Measurements from ENCODE around the gene STYXL2.

The STYXL2 gene

DNA sequence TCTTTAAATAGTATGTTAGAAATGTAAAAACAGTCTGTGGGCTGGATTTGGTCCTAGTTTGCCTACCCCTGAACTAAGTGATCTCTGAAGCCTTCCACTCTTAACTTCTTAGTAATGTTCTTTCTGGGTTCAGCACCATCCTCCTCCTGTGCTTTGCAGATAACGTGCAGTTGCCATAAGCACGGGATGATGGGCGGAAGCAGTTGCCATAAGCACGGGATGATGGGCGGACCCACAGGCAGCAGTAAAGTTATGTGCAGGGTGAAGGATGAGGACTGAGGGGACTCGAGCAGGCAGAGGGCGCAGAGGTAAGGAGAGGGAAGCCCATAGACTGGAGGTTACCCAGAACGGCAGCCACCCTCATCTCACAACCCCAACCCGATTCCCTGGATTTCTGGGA lies 29.3 kb upstream of the STYXL2 start:
- Histone ChIP-seq H3K4me1 (ENCODE audit: control insufficient read depth, insufficient read depth, low read length) (no peaks in the 10 kb centered on the region), H3K9ac (ENCODE audit: low read length) (no peak overlapping the region), H3K36me3 (ENCODE audit: control insufficient read depth, insufficient read depth, low read length) (no peaks in the 10 kb centered on the region), H3K27me3 (ENCODE audit: control insufficient read depth, insufficient read depth, low read length) (no peaks in the 10 kb centered on the region), H3K27ac (ENCODE audit: low read depth, low read length) (no peak overlapping the region), H3K4me3 (ENCODE audit: low read length) (no peak overlapping the region)

DNA sequence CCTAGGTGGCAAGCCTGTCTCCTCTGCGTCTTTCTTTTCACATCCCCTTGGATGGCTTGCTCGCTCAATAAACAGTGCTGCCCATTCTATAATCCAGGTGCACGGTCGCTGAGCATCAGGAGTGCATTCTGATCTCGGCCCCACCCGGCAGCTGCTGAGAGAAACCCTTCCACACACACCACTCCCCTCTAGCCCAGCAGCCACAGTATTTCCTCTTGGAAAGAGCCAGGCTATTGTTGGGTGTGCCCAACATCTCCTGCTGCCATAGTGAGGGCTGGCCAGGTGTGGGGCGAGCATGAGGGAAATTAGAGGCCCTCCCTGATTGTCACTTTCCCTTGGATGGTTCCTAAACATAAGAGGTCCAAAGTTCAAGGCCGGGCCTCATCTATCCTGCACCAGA lies 28.4 kb upstream of the STYXL2 start:
- Histone ChIP-seq H3K27ac (ENCODE audit: low read depth, low read length) (no peak overlapping the region), H3K27me3 (ENCODE audit: control insufficient read depth, insufficient read depth, low read length) (no peaks in the 10 kb centered on the region), H3K36me3 (ENCODE audit: control insufficient read depth, insufficient read depth, low read length) (no peaks in the 10 kb centered on the region), H3K4me1 (ENCODE audit: control insufficient read depth, insufficient read depth, low read length) (no peaks in the 10 kb centered on the region), H3K9ac (ENCODE audit: low read length) (no peak overlapping the region), H3K4me3 (ENCODE audit: low read length) (no peak overlapping the region)

DNA sequence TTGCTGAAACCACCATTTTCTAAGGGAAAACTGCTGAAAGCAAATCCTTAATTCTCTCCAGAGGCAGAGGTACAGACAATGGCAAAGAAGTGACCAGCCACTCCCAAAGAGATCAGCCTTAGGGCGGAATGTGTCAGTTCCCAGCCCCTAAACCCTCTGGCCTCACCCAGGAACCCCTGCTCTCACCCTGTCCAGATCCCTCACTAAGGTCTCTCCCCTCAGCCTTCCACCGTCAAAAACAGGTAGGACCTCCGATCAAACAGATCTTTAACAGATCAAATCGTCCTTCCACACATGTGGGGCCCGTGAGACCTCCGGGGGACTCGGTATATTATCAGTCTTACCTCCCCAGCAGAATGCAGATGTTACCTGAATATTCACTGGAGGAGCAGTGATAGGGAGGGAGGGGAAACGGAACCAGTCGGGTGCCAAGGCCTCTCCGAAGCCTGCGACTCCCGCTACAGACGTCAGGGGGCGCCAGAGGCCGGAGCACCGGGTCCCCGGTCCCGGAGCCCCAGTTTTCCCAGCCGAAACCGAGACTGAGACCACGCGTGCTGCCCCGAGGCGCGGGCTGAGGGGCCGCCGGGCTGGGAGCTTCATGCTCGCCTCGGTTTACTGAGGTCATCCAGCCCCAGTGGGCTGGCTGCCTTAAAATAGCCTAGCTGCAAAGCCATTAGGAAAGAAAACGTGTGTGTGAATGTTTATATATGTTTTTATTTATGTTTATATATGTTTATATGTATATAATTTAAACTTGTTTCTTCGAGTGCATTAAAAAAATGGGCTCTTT lies 27.3 kb upstream of the STYXL2 start:
- Histone ChIP-seq H3K27me3 (ENCODE audit: control insufficient read depth, insufficient read depth, low read length) (no peaks in the 10 kb centered on the region), H3K4me1 (ENCODE audit: control insufficient read depth, insufficient read depth, low read length) (no peaks in the 10 kb centered on the region), H3K9ac (ENCODE audit: low read length) (no peak overlapping the region), H3K36me3 (ENCODE audit: control insufficient read depth, insufficient read depth, low read length) (no peaks in the 10 kb centered on the region), H3K4me3 (ENCODE audit: low read length) (peak overlapping the region; percentile 49), H3K27ac (ENCODE audit: low read depth, low read length) (no peak overlapping the region)

GRCh38 chr1:167067904-167068303 lies 26.0 kb upstream of the STYXL2 start:
- Histone ChIP-seq H3K27ac (ENCODE audit: low read depth, low read length) (no peak overlapping the region), H3K4me3 (ENCODE audit: low read length) (no peak overlapping the region), H3K4me1 (ENCODE audit: control insufficient read depth, insufficient read depth, low read length) (no peaks in the 10 kb centered on the region), H3K36me3 (ENCODE audit: control insufficient read depth, insufficient read depth, low read length) (no peaks in the 10 kb centered on the region), H3K27me3 (ENCODE audit: control insufficient read depth, insufficient read depth, low read length) (no peaks in the 10 kb centered on the region), H3K9ac (ENCODE audit: low read length) (no peak overlapping the region)

GRCh38 chr1:167068761-167069160 lies 25.1 kb upstream of the STYXL2 start:
- Histone ChIP-seq H3K4me1 (ENCODE audit: control insufficient read depth, insufficient read depth, low read length) (no peaks in the 10 kb centered on the region), H3K4me3 (ENCODE audit: low read length) (no peak overlapping the region), H3K27me3 (ENCODE audit: control insufficient read depth, insufficient read depth, low read length) (no peaks in the 10 kb centered on the region), H3K27ac (ENCODE audit: low read depth, low read length) (no peak overlapping the region), H3K36me3 (ENCODE audit: control insufficient read depth, insufficient read depth, low read length) (no peaks in the 10 kb centered on the region), H3K9ac (ENCODE audit: low read length) (no peak overlapping the region)

- Histone ChIP-seq H3K9ac (ENCODE audit: low read length) (no peak overlapping the region), H3K4me1 (ENCODE audit: control insufficient read depth, insufficient read depth, low read length) (no peaks in the 10 kb centered on the region), H3K36me3 (ENCODE audit: control insufficient read depth, insufficient read depth, low read length) (no peaks in the 10 kb centered on the region), H3K27me3 (ENCODE audit: control insufficient read depth, insufficient read depth, low read length) (no peaks in the 10 kb centered on the region), H3K27ac (ENCODE audit: low read depth, low read length) (no peak overlapping the region), H3K4me3 (ENCODE audit: low read length) (no peak overlapping the region)
Measured at GRCh38 chr1:167071286-167071685, 22.6 kb upstream of the STYXL2 start.

DNA sequence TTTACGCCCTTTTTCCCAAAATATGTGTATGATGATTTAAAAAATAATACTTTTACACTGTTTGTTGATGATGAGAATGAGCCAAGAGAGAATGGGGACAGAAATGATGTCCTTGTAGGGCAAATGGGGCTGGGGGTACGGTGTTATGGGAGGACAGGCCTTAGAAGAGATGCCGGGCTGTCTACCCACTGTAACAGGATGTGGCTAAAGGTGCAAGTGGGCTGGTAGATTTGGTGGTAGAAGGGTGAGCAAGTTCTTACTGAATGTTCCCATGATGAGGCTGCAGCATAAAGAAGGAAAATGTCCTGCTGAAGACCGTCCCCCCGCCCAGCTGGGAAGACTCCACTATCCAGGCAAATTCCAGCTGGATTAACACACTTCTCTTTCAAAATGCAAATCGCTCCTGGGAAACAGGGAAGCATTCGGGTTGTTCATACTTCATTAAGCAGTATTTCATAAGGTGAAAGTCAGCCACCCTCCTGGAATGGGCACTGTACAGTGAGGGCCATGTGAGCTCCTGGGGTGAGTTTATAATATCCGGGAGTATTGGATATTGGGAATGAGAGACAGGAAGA lies 17.7 kb upstream of the STYXL2 start:
- H3K27ac ChIP-seq (ENCODE audit: low read depth, low read length) = no peak overlapping the region
- no peak overlapping the region for H3K4me3 ChIP-seq (ENCODE audit: low read length)
- no peaks in the 10 kb centered on the region for H3K4me1 ChIP-seq (ENCODE audit: control insufficient read depth, insufficient read depth, low read length)
- H3K9ac ChIP-seq (ENCODE audit: low read length) = no peak overlapping the region
- peaks cover 3% of the 10 kb centered on the region for H3K27me3 ChIP-seq (ENCODE audit: control insufficient read depth, insufficient read depth, low read length)
- no peaks in the 10 kb centered on the region for H3K36me3 ChIP-seq (ENCODE audit: control insufficient read depth, insufficient read depth, low read length)

GRCh38 chr1:167077128-167077867 lies 16.6 kb upstream of the STYXL2 start:
- Histone ChIP-seq H3K9ac (ENCODE audit: low read length) (no peak overlapping the region), H3K27ac (ENCODE audit: low read depth, low read length) (no peak overlapping the region), H3K4me3 (ENCODE audit: low read length) (no peak overlapping the region)

GRCh38 chr1:167077868-167078210 lies 16.0 kb upstream of the STYXL2 start:
- Histone ChIP-seq H3K9ac (ENCODE audit: low read length) (no peak overlapping the region), H3K4me3 (ENCODE audit: low read length) (no peak overlapping the region), H3K4me1 (ENCODE audit: control insufficient read depth, insufficient read depth, low read length) (no peaks in the 10 kb centered on the region), H3K27me3 (ENCODE audit: control insufficient read depth, insufficient read depth, low read length) (peaks cover 3% of the 10 kb centered on the region), H3K36me3 (ENCODE audit: control insufficient read depth, insufficient read depth, low read length) (no peaks in the 10 kb centered on the region), H3K27ac (ENCODE audit: low read depth, low read length) (no peak overlapping the region)

More at GRCh38 chr1:167077128-167077867, 16.6 kb upstream of the STYXL2 start:
- Histone ChIP-seq H3K4me1 (ENCODE audit: control insufficient read depth, insufficient read depth, low read length) (no peaks in the 10 kb centered on the region), H3K27me3 (ENCODE audit: control insufficient read depth, insufficient read depth, low read length) (peaks cover 3% of the 10 kb centered on the region), H3K36me3 (ENCODE audit: control insufficient read depth, insufficient read depth, low read length) (no peaks in the 10 kb centered on the region)

DNA sequence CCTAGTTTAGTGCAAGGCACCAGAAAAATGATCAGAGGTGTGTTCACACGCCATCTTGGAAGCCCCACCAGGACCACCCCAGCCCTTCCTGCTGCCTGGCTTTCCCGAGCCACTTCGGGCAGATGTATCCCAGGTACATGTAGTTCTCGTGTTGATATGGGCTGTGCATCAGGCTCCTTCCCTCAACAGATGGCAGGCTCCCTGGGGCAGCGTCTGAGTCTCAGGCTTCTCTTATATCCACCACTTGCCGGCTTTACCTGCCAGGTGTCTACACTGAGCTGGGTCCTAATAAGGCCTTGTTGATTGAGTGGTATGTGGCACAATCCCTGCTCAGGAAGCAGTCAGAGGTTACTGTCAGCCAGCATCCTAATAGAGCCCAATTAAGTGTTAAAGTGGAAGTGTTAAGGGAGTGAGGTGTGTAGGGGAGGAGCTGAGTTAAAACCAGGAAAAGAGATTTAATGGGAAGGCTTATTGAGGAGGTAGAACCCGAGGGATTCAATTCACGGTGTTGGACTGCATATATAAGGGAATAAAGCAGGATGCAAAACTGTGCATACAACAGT lies 12.2 kb upstream of the STYXL2 start:
- Histone ChIP-seq H3K27ac (ENCODE audit: low read depth, low read length) (no peak overlapping the region), H3K4me3 (ENCODE audit: low read length) (no peak overlapping the region), H3K9ac (ENCODE audit: low read length) (no peak overlapping the region), H3K27me3 (ENCODE audit: control insufficient read depth, insufficient read depth, low read length) (peaks cover 3% of the 10 kb centered on the region), H3K36me3 (ENCODE audit: control insufficient read depth, insufficient read depth, low read length) (no peaks in the 10 kb centered on the region), H3K4me1 (ENCODE audit: control insufficient read depth, insufficient read depth, low read length) (no peaks in the 10 kb centered on the region)

DNA sequence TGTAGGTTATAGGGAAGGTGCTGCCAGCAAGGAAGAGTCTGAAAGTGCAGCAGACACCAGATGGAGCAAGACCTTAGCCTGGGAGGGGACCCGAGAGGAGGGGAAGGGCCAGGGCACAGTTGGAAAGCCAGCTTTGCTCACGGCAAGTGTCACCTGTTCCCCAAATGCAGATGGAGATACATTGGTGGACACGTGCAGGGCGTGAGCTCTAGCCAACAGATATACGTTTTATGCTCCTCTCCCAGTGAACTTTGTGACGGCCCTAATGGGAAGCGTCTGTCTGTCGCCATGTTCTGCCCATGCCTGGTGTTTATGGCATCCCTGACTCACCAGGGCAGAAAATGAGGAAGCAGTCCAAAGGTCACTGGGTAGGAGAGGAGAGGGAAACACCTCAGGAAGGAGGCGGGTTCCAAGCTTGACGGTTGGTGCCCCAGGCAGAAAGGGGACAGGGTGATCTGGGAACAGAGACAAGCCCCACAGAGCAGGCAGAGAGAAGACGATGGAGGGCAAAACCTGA lies 11.3 kb upstream of the STYXL2 start:
- no peak overlapping the region for H3K27ac ChIP-seq (ENCODE audit: low read depth, low read length)
- H3K36me3 ChIP-seq (ENCODE audit: control insufficient read depth, insufficient read depth, low read length) = no peaks in the 10 kb centered on the region
- no peak overlapping the region for H3K9ac ChIP-seq (ENCODE audit: low read length)
- no peaks in the 10 kb centered on the region for H3K4me1 ChIP-seq (ENCODE audit: control insufficient read depth, insufficient read depth, low read length)
- peaks cover 3% of the 10 kb centered on the region for H3K27me3 ChIP-seq (ENCODE audit: control insufficient read depth, insufficient read depth, low read length)
- no peak overlapping the region for H3K4me3 ChIP-seq (ENCODE audit: low read length)

GRCh38 chr1:167083066-167083665 lies 10.7 kb upstream of the STYXL2 start:
- Histone ChIP-seq H3K9ac (ENCODE audit: low read length) (no peak overlapping the region), H3K4me3 (ENCODE audit: low read length) (no peak overlapping the region), H3K27me3 (ENCODE audit: control insufficient read depth, insufficient read depth, low read length) (peaks cover 3% of the 10 kb centered on the region), H3K36me3 (ENCODE audit: control insufficient read depth, insufficient read depth, low read length) (no peaks in the 10 kb centered on the region), H3K4me1 (ENCODE audit: control insufficient read depth, insufficient read depth, low read length) (no peaks in the 10 kb centered on the region), H3K27ac (ENCODE audit: low read depth, low read length) (peak overlapping the region; percentile 40)
